Measurements from ENCODE around the gene CFAP107. TPM values are rescaled to one million over a fixed set of nuclear protein-coding genes. Genes with fewer than 3 reads are reported as not detected.
"Not testable (repeated sequence)": the region's sequence is repeated elsewhere in the genome, so short reads cannot be mapped to it uniquely, and the experiment has no call there.

The CFAP107 gene
- total and polyA plus RNA-seq, 12 donors, result not detected

- no peaks in the 10 kb centered on the region for H3K4me1 ChIP-seq (replicated peaks in 1 of 2)
- no peaks in the 10 kb centered on the region for H3K9me3 ChIP-seq (replicated peaks in 1 of 3)
- no peaks in the 10 kb centered on the region for H3K36me3 ChIP-seq (replicated peaks in 1 of 2)
- H3K27me3 ChIP-seq, result peaks cover 6% of the 10 kb centered on the region
- 81 to 85% (median 83%) methylated on average over 12 to 15 of the region's 15 CpGs for WGBS, 4 donors
- intact Hi-C loops (cut with DNase I), result no loop called here
- TF ChIP-seq POLR2A (IDR thresholded peaks at IDR 0.05) (no peak), CTCF (IDR thresholded peaks at IDR 0.05) (no peak)
- no peak overlapping the region for H3K4me3 ChIP-seq
- no peak overlapping the region for H3K27ac ChIP-seq
- DNase-seq, result no peak
Measured at GRCh38 chr1:12776801-12777557, 31.0 kb downstream of the CFAP107 start.

GRCh38 chr1:12778061-12778460 lies 32.1 kb downstream of the CFAP107 start:
- H3K4me1 ChIP-seq (replicated peaks in 1 of 2), result no peaks in the 10 kb centered on the region
- no peak overlapping the region for H3K27ac ChIP-seq
- DNase-seq, result no peak
- TF ChIP-seq POLR2A (IDR thresholded peaks at IDR 0.05) (no peak), CTCF (IDR thresholded peaks at IDR 0.05) (no peak)
- WGBS, 4 donors, result 68 to 87% (median 81%) methylated on average over 4 of the region's 4 CpGs
- H3K4me3 ChIP-seq, result no peak overlapping the region
- peaks cover 6% of the 10 kb centered on the region for H3K27me3 ChIP-seq
- intact Hi-C loops (cut with DNase I), result no loop called here
- H3K36me3 ChIP-seq (replicated peaks in 1 of 2), result no peaks in the 10 kb centered on the region
- no peaks in the 10 kb centered on the region for H3K9me3 ChIP-seq (replicated peaks in 1 of 3)

GRCh38 chr1:12778907-12779306 lies 32.9 kb downstream of the CFAP107 start:
- Histone ChIP-seq H3K4me3 (no peak overlapping the region), H3K27me3 (peaks cover 6% of the 10 kb centered on the region), H3K9me3 (replicated peaks in 1 of 3) (no peaks in the 10 kb centered on the region), H3K27ac (no peak overlapping the region), H3K4me1 (replicated peaks in 1 of 2) (no peaks in the 10 kb centered on the region), H3K36me3 (replicated peaks in 1 of 2) (no peaks in the 10 kb centered on the region)
- TF ChIP-seq POLR2A (IDR thresholded peaks at IDR 0.05), result no peak
- TF ChIP-seq CTCF (IDR thresholded peaks at IDR 0.05), result no peak
- DNase-seq, result no peak
- 76 to 85% (median 82%) methylated on average over 6 of the region's 6 CpGs for WGBS, 4 donors
- intact Hi-C loops (cut with DNase I), result no loop called here

GRCh38 chr1:12781488-12781887 lies 35.5 kb downstream of the CFAP107 start:
- H3K27ac ChIP-seq; H3K36me3 ChIP-seq (replicated peaks in 1 of 2); intact Hi-C loops (cut with DNase I); H3K9me3 ChIP-seq (replicated peaks in 1 of 3); DNase-seq; H3K27me3 ChIP-seq; H3K4me1 ChIP-seq (replicated peaks in 1 of 2); H3K4me3 ChIP-seq: not testable (repeated sequence)
- 64 to 78% (median 69%) methylated on average over 2 to 5 of the region's 5 CpGs for WGBS, 4 donors

- H3K27ac ChIP-seq; intact Hi-C loops (cut with DNase I); H3K9me3 ChIP-seq (replicated peaks in 1 of 3); H3K27me3 ChIP-seq; H3K4me1 ChIP-seq (replicated peaks in 1 of 2); H3K36me3 ChIP-seq (replicated peaks in 1 of 2); H3K4me3 ChIP-seq: not testable (repeated sequence)
- peak in 1 of 7 donors; percentile 2 for DNase-seq
- 25 to 100% (median 34%) methylated on average over 1 to 6 of the region's 7 CpGs for WGBS, 4 donors
Measured at GRCh38 chr1:12783783-12784182, 37.8 kb downstream of the CFAP107 start.

GRCh38 chr1:12784729-12785128 lies 38.7 kb downstream of the CFAP107 start:
- H3K27me3 ChIP-seq; H3K4me1 ChIP-seq (replicated peaks in 1 of 2); intact Hi-C loops (cut with DNase I); H3K36me3 ChIP-seq (replicated peaks in 1 of 2); H3K27ac ChIP-seq; H3K4me3 ChIP-seq; H3K9me3 ChIP-seq (replicated peaks in 1 of 3); DNase-seq: not testable (repeated sequence)
- 86 to 92% (median 89%) methylated on average over 7 of the region's 8 CpGs for WGBS, 4 donors

- H3K27me3 ChIP-seq; H3K9me3 ChIP-seq (replicated peaks in 1 of 3); H3K27ac ChIP-seq; H3K4me3 ChIP-seq; H3K36me3 ChIP-seq (replicated peaks in 1 of 2); H3K4me1 ChIP-seq (replicated peaks in 1 of 2); intact Hi-C loops (cut with DNase I); DNase-seq: not testable (repeated sequence)
- WGBS, 4 donors, result 76 to 82% (median 77%) methylated on average over 3 to 5 of the region's 5 CpGs
Measured at GRCh38 chr1:12791097-12791496, 45.1 kb downstream of the CFAP107 start, which contains the start of gene PRAMEF1. Gene PRAMEF1 (plus strand): TSS chr1:12791397. CDS start chr1:12793228, 1,831 bp downstream.

Measured in adrenal gland (tissue), 12 donors.